H9 (cell line): ENCODE results near the gene TUB. TPM values are rescaled to one million over a fixed set of nuclear protein-coding genes. Genes with fewer than 3 reads are reported as not detected.
A peak's percentile ranks its signal among the peaks of the same experiment; 100 is the strongest.

Source experiments
- DNase-seq: peaks from one replicate; pipeline ENCODE4 v3.0.0-alpha.2; 2017
- H2AFZ ChIP-seq: one replicate; pipeline ENCODE4 v1.6.1; 2013; ENCODE audit warnings: mild to moderate bottlenecking, low read length, control low read depth, moderate library complexity
- H2AK5ac ChIP-seq: 2 replicates; pipeline ENCODE4 v1.6.1; 2013; ENCODE audit warnings: low read length, control low read depth, mixed read lengths; ENCODE audit not compliant: insufficient read length
- H2BK120ac ChIP-seq: one replicate; pipeline ENCODE4 v1.6.1; 2013; ENCODE audit warnings: low read depth, mild to moderate bottlenecking, low read length, control low read depth, inconsistent platforms; ENCODE audit not compliant: poor library complexity, severe bottlenecking
- H2BK12ac ChIP-seq: 2 replicates; pipeline ENCODE4 v1.6.1; 2013; ENCODE audit warnings: low read length, control low read depth, mixed read lengths, low read depth; ENCODE audit not compliant: insufficient read length
- H2BK15ac ChIP-seq: 2 replicates; pipeline ENCODE4 v1.6.1; 2013; ENCODE audit warnings: low read depth, low read length, control low read depth
- H2BK20ac ChIP-seq: one replicate; pipeline ENCODE4 v1.6.1; 2013; ENCODE audit warnings: low read depth, mild to moderate bottlenecking, low read length, control low read depth, inconsistent platforms; ENCODE audit not compliant: poor library complexity, severe bottlenecking
- H2BK5ac ChIP-seq: 2 replicates; pipeline ENCODE4 v1.6.1; 2013; ENCODE audit warnings: low read length, control low read depth, mixed read lengths; ENCODE audit not compliant: insufficient read length
- H3K14ac ChIP-seq: 2 replicates; pipeline ENCODE4 v1.6.1; 2013; ENCODE audit warnings: low read length, control low read depth; ENCODE audit not compliant: insufficient read depth
- H3K18ac ChIP-seq: 2 replicates; pipeline ENCODE4 v1.6.1; 2013; ENCODE audit warnings: low read depth, mild to moderate bottlenecking, mixed read lengths, low read length, control low read depth; ENCODE audit not compliant: insufficient read length
- H3K23ac ChIP-seq: 2 replicates; pipeline ENCODE4 v1.6.1; 2013; ENCODE audit warnings: low read length, control low read depth, mixed read lengths, low read depth; ENCODE audit not compliant: insufficient read length
- H3K23me2 ChIP-seq: 2 replicates; pipeline ENCODE4 v1.6.1; 2013; ENCODE audit warnings: low read depth, mild to moderate bottlenecking, mixed read lengths, low read length, control low read depth; ENCODE audit not compliant: insufficient read length, poor library complexity, severe bottlenecking
- H3K27ac ChIP-seq: 2 replicates; pipeline ENCODE4 v1.5.1; 2013; ENCODE audit warnings: low read length, control low read depth, mixed read lengths, low read depth; ENCODE audit not compliant: insufficient read length
- H3K27me3 ChIP-seq: 2 replicates; pipeline ENCODE4 v1.6.1; 2013; ENCODE audit warnings: low read length, control low read depth, inconsistent platforms; ENCODE audit not compliant: insufficient read depth
- H3K4ac ChIP-seq: 2 replicates; pipeline ENCODE4 v1.6.1; 2013; ENCODE audit warnings: low read depth, mild to moderate bottlenecking, control low read depth, inconsistent platforms, low read length, moderate library complexity
- H3K4me1 ChIP-seq: 2 replicates; pipeline ENCODE4 v1.6.1; 2013; ENCODE audit warnings: low read length, control low read depth, inconsistent platforms; ENCODE audit not compliant: insufficient read depth
- H3K4me2 ChIP-seq: 2 replicates; pipeline ENCODE4 v1.6.1; 2013; ENCODE audit warnings: low read length, control low read depth, mixed read lengths; ENCODE audit not compliant: insufficient read length, insufficient read depth
- H3K56ac ChIP-seq: 2 replicates; pipeline ENCODE4 v1.6.1; 2013; ENCODE audit warnings: low read depth, mild to moderate bottlenecking, mixed read lengths, low read length, control low read depth; ENCODE audit not compliant: insufficient read length
- H3K79me1 ChIP-seq: 2 replicates; pipeline ENCODE4 v1.6.1; 2013; ENCODE audit warnings: low read depth, mild to moderate bottlenecking, moderate library complexity, low read length, control low read depth, inconsistent platforms; ENCODE audit not compliant: insufficient read depth, poor library complexity, severe bottlenecking
- H3K79me2 ChIP-seq: 2 replicates; pipeline ENCODE4 v1.6.1; 2013; ENCODE audit warnings: low read length, control low read depth, inconsistent platforms; ENCODE audit not compliant: insufficient read depth
- H3K9ac ChIP-seq: 2 replicates; pipeline ENCODE4 v1.6.1; 2013; ENCODE audit warnings: low read length, control low read depth, mixed read lengths; ENCODE audit not compliant: insufficient read length; ENCODE audit errors: extremely low read depth
- H3K9me3 ChIP-seq: one replicate; pipeline ENCODE4 v1.6.1; 2013; ENCODE audit warnings: low read depth, low read length, inconsistent platforms; ENCODE audit not compliant: control insufficient read depth
- H3T11ph ChIP-seq: one replicate; pipeline ENCODE4 v1.6.1; 2013; ENCODE audit warnings: mild to moderate bottlenecking, low read length, control low read depth, inconsistent platforms
- H4K20me1 ChIP-seq: one replicate; pipeline ENCODE4 v1.6.1; 2013; ENCODE audit not compliant: control insufficient read depth, insufficient read length, insufficient read depth
- H4K5ac ChIP-seq: 2 replicates; pipeline ENCODE4 v1.6.1; 2013; ENCODE audit warnings: low read depth, mild to moderate bottlenecking, mixed read lengths, low read length, control low read depth; ENCODE audit not compliant: insufficient read length
- H4K8ac ChIP-seq: replicated peaks from 2 replicates; pipeline ENCODE4 v1.6.1; 2013; ENCODE audit warnings: low read length, control low read depth, mixed read lengths, low read depth; ENCODE audit not compliant: insufficient read length
- H4K91ac ChIP-seq: 2 replicates; pipeline ENCODE4 v1.6.1; 2013; ENCODE audit warnings: low read depth, mild to moderate bottlenecking, moderate library complexity, mixed read lengths, low read length, control low read depth; ENCODE audit not compliant: insufficient read length
- H3K27ac Mint-ChIP-seq, 3 experiments: 2 replicates in 2 of 3; 3 replicates in 1 of 3; pipeline ENCODE4 v1.8.0; 2020 to 2021; ENCODE audit warnings: mixed read lengths in 3 of 3, mild to moderate bottlenecking in 1 of 3, moderate library complexity in 1 of 3
- H3K27me3 Mint-ChIP-seq: 2 replicates; pipeline ENCODE4 v1.8.0; 2021; ENCODE audit warnings: low read depth, mild to moderate bottlenecking, moderate library complexity, mixed read lengths
- H3K36me3 Mint-ChIP-seq, 3 experiments: 2 replicates in 2 of 3; 3 replicates in 1 of 3; pipeline ENCODE4 v1.8.0; 2020 to 2021; ENCODE audit warnings: low read depth in 3 of 3, mixed read lengths in 3 of 3; ENCODE audit not compliant: insufficient read depth in 1 of 3
- H3K4me1 Mint-ChIP-seq, 2 experiments: 2 replicates each; pipeline ENCODE4 v1.8.0; 2020; ENCODE audit warnings: mixed read lengths in 2 of 2
- H3K4me3 Mint-ChIP-seq, 2 experiments: 2 replicates in 1 of 2; 3 replicates in 1 of 2; pipeline ENCODE4 v1.8.0; 2020 to 2021; ENCODE audit warnings: mild to moderate bottlenecking in 2 of 2, mixed read lengths in 2 of 2, moderate library complexity in 1 of 2
- H3K9me3 Mint-ChIP-seq, 2 experiments: 2 replicates in 1 of 2; 3 replicates in 1 of 2; pipeline ENCODE4 v1.8.0; 2020; ENCODE audit warnings: mild to moderate bottlenecking in 2 of 2, mixed read lengths in 2 of 2, moderate library complexity in 1 of 2
- WGBS: extraction: QIAGEN DNeasy Blood & Tissue Kit; methylation state at CpG from one replicate; pipeline ENCODE4 v1.1.7; 2013; ENCODE audit warnings: missing lambda C conversion rate, low lambda C conversion rate, mixed read lengths; ENCODE audit not compliant: insufficient read length; ENCODE audit errors: extremely low coverage; 5-methylcytosine and 5-hydroxymethylcytosine counted together
- total RNA-seq: library from RNA; stranded (reverse); gene quantifications from 2 replicates; pipeline ENCODE4 v1.2.1, GENCODE V29; 2021
- TF ChIP-seq, protein P1 (sequence below): fragments of 200-600 bp; sonication (generic); conservative IDR thresholded peaks from 3 replicates; pipeline ENCODE4 v1.8.0; 2021; ENCODE audit warnings: antibody characterized with exemption, mild to moderate bottlenecking

Gene TUB
- total RNA-seq, 1 experiment from 2014 or later, result 14.8 TPM

DNA sequence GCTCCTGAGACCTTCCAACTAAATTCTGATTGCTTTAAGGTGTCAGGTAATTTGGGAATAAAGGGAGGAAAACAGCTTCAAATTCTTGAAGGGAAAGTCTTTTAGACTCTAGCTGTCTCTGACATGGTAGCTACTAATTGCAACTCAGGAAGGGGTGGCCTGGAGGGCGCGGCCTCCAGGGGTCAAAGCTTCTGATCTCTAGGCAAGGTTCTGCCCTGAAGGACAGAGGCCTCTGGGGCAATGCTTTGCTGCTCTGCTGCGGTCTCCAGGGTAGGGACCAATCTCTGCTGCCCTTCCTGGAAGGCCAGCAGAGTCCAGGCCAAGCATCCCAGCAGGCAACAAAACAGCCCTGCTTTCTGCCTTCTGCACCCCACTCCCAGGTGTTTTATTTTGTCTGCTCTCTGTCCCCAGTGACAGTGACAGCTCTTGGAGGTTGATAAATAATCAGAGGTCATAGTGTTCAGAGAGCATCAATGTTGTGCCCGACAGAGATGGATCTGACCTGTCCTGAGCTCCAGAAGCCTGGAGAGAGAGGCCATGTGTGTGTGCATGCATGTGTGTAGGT is 1.8 kb upstream of the TUB start:
- no peak overlapping the region for H2AFZ ChIP-seq
- no peak overlapping the region for H3K18ac ChIP-seq
- H3K56ac ChIP-seq, result no peak overlapping the region
- TF ChIP-seq, protein P1, sequence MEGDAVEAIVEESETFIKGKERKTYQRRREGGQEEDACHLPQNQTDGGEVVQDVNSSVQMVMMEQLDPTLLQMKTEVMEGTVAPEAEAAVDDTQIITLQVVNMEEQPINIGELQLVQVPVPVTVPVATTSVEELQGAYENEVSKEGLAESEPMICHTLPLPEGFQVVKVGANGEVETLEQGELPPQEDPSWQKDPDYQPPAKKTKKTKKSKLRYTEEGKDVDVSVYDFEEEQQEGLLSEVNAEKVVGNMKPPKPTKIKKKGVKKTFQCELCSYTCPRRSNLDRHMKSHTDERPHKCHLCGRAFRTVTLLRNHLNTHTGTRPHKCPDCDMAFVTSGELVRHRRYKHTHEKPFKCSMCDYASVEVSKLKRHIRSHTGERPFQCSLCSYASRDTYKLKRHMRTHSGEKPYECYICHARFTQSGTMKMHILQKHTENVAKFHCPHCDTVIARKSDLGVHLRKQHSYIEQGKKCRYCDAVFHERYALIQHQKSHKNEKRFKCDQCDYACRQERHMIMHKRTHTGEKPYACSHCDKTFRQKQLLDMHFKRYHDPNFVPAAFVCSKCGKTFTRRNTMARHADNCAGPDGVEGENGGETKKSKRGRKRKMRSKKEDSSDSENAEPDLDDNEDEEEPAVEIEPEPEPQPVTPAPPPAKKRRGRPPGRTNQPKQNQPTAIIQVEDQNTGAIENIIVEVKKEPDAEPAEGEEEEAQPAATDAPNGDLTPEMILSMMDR, result no peak
- no peak overlapping the region for H3K4me2 ChIP-seq
- Mint-ChIP-seq H3K36me3 (no peaks in the 10 kb centered on the region; a peak in 1 of 7 replicates), H3K4me3 (peak overlapping the region in 1 of 2 experiments; percentile 64; a peak in 1 of 5 replicates), H3K4me1 (peaks cover 30% of the 10 kb centered on the region in 2 experiments), H3K9me3 (no peaks in the 10 kb centered on the region), H3K27ac (no peak overlapping the region; a peak in 1 of 7 replicates), H3K27me3 (peaks cover 68% of the 10 kb centered on the region)
- H2BK5ac ChIP-seq, result no peak overlapping the region
- no peak overlapping the region for H2BK20ac ChIP-seq
- no peak overlapping the region for H3K27ac ChIP-seq
- H4K20me1 ChIP-seq, result no peaks in the 10 kb centered on the region
- H3K4me1 ChIP-seq, result peaks cover 3% of the 10 kb centered on the region; the same call in 1 of the 2 replicates
- no peaks in the 10 kb centered on the region for H3K79me2 ChIP-seq
- no peaks in the 10 kb centered on the region for H3K9me3 ChIP-seq
- peaks cover 6% of the 10 kb centered on the region for H3K23me2 ChIP-seq
- H3K23ac ChIP-seq, result no peak overlapping the region
- H3T11ph ChIP-seq, result no peak overlapping the region
- H4K91ac ChIP-seq, result no peak overlapping the region
- no peak overlapping the region for H2AK5ac ChIP-seq
- no peak overlapping the region for H4K5ac ChIP-seq
- no peak overlapping the region for H2BK12ac ChIP-seq
- no peak overlapping the region for H2BK15ac ChIP-seq
- H2BK120ac ChIP-seq, result no peak overlapping the region
- no peak overlapping the region for H3K14ac ChIP-seq
- H3K9ac ChIP-seq, result no peak overlapping the region
- WGBS, result no CpG with 5 or more reads among the region's 4 CpGs
- DNase-seq, result no peak
- peaks cover 2% of the 10 kb centered on the region; the same call in 1 of the 2 replicates for H3K27me3 ChIP-seq
- H4K8ac ChIP-seq, result no peak overlapping the region
- no peak overlapping the region for H3K4ac ChIP-seq
- no peaks in the 10 kb centered on the region for H3K79me1 ChIP-seq
